Endothelial cell (in vitro differentiated cells): ENCODE results near the gene TNFAIP2. TPM values are rescaled to one million over a fixed set of nuclear protein-coding genes. Genes with fewer than 3 reads are reported as not detected.

Experiments
- DNase-seq: peaks from one replicate; pipeline ENCODE4 v3.0.0; 2021; ENCODE audit warnings: low spot score
- H3K27ac Mint-ChIP-seq: one replicate; pipeline ENCODE4 v1.8.0; 2021; ENCODE audit warnings: mixed read lengths, inconsistent platforms; ENCODE audit not compliant: unreplicated experiment
- H3K27me3 Mint-ChIP-seq: one replicate; pipeline ENCODE4 v1.8.0; 2021; ENCODE audit warnings: mild to moderate bottlenecking, moderate library complexity, mixed read lengths, inconsistent platforms; ENCODE audit not compliant: unreplicated experiment
- H3K36me3 Mint-ChIP-seq: one replicate; pipeline ENCODE4 v1.8.0; 2021; ENCODE audit warnings: mild to moderate bottlenecking, low read depth, mixed read lengths, inconsistent platforms; ENCODE audit not compliant: unreplicated experiment
- H3K4me1 Mint-ChIP-seq: one replicate; pipeline ENCODE4 v1.8.0; 2021; ENCODE audit warnings: mild to moderate bottlenecking, mixed read lengths, inconsistent platforms; ENCODE audit not compliant: unreplicated experiment
- H3K4me3 Mint-ChIP-seq: one replicate; pipeline ENCODE4 v1.8.0; 2021; ENCODE audit warnings: mild to moderate bottlenecking, mixed read lengths, inconsistent platforms; ENCODE audit not compliant: unreplicated experiment
- H3K9me3 Mint-ChIP-seq: one replicate; pipeline ENCODE4 v1.8.0; 2021; ENCODE audit warnings: mixed read lengths, inconsistent platforms; ENCODE audit not compliant: unreplicated experiment
- total RNA-seq: library from RNA; stranded (reverse); fragmentation: NEBNext Ultra II Directional; extraction: Animal tissue kit (Norgen Biotek cat#: 25700); gene quantifications from one replicate; pipeline ENCODE4 v1.2.1, GENCODE V29; 2021; ENCODE audit not compliant: unreplicated experiment
- TF ChIP-seq, protein P1 (sequence below): fragments of 200-600 bp; sonication (generic); IDR thresholded peaks from one replicate; pipeline ENCODE4 v1.5.0; 2021; ENCODE audit warnings: antibody characterized with exemption; ENCODE audit not compliant: unreplicated experiment

TNFAIP2 gene
- total RNA-seq, 1 donor from 2014 or later = 163 TPM

- peaks cover 2% of the 10 kb centered on the region for H3K27me3 Mint-ChIP-seq
- DNase-seq = no peak
- TF ChIP-seq, protein P1, sequence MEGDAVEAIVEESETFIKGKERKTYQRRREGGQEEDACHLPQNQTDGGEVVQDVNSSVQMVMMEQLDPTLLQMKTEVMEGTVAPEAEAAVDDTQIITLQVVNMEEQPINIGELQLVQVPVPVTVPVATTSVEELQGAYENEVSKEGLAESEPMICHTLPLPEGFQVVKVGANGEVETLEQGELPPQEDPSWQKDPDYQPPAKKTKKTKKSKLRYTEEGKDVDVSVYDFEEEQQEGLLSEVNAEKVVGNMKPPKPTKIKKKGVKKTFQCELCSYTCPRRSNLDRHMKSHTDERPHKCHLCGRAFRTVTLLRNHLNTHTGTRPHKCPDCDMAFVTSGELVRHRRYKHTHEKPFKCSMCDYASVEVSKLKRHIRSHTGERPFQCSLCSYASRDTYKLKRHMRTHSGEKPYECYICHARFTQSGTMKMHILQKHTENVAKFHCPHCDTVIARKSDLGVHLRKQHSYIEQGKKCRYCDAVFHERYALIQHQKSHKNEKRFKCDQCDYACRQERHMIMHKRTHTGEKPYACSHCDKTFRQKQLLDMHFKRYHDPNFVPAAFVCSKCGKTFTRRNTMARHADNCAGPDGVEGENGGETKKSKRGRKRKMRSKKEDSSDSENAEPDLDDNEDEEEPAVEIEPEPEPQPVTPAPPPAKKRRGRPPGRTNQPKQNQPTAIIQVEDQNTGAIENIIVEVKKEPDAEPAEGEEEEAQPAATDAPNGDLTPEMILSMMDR = no peak
- H3K4me1 Mint-ChIP-seq = no peaks in the 10 kb centered on the region
- H3K27ac Mint-ChIP-seq = no peak overlapping the region
- H3K9me3 Mint-ChIP-seq = no peaks in the 10 kb centered on the region
- H3K4me3 Mint-ChIP-seq = no peak overlapping the region
- H3K36me3 Mint-ChIP-seq = no peaks in the 10 kb centered on the region
These were observed 35.4 kb downstream of the TNFAIP2 start for GRCh38 chr14:103158688-103159087.

GRCh38 chr14:103160321-103161053 lies 37.2 kb downstream of the TNFAIP2 start:
- Mint-ChIP-seq H3K27ac (no peak overlapping the region), H3K9me3 (no peaks in the 10 kb centered on the region), H3K4me1 (no peaks in the 10 kb centered on the region), H3K36me3 (peaks cover 3% of the 10 kb centered on the region), H3K4me3 (no peak overlapping the region), H3K27me3 (peaks cover 2% of the 10 kb centered on the region)
- DNase-seq = no peak
- TF ChIP-seq, protein P1 = no peak

DNA sequence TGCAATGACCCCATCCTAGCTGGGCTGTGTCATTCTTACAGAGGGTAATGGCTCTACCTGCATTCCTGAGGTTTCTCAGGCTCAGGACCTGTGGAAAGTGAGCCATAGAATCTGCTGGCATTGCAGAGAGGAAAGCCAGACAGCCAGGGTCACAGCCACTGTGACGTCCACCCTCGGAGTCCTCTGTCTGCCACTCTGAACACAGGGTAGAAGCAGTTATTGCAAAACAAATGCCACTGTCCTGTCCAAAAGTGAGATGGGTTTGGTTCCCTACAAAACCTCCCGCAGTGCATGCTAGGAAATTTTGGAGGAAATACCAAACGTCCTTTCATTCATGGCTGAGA lies 37.8 kb downstream of the TNFAIP2 start:
- Mint-ChIP-seq H3K9me3 (no peaks in the 10 kb centered on the region), H3K36me3 (peaks cover 3% of the 10 kb centered on the region), H3K4me3 (no peak overlapping the region), H3K27ac (no peak overlapping the region), H3K4me1 (no peaks in the 10 kb centered on the region), H3K27me3 (peaks cover 2% of the 10 kb centered on the region)
- DNase-seq = no peak
- TF ChIP-seq, protein P1 = no peak

DNA sequence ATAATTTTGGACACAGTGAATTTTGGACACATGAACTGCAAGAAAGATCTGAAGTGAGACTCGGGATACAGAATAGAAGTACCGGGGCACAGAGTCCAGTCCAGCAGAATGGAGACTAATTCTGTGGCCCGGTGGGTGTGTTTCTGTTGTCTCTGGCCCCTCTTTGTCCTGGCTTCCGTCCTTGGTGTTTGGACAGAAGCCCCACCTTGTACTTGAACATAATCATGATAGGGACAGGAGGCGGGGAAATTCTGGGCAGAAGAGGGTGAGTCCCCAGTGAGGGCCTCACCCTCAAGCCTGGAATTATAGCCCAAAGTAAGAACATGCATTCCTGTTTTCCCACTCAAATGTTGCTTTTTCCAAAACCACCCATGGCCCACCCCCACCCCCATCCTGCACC lies 39.9 kb downstream of the TNFAIP2 start:
- TF ChIP-seq, protein P1 = no peak
- Mint-ChIP-seq H3K27ac (no peak overlapping the region), H3K36me3 (peaks cover 8% of the 10 kb centered on the region), H3K27me3 (peaks cover 2% of the 10 kb centered on the region), H3K9me3 (peaks cover 4% of the 10 kb centered on the region), H3K4me3 (no peak overlapping the region), H3K4me1 (no peaks in the 10 kb centered on the region)
- DNase-seq = no peak

DNA sequence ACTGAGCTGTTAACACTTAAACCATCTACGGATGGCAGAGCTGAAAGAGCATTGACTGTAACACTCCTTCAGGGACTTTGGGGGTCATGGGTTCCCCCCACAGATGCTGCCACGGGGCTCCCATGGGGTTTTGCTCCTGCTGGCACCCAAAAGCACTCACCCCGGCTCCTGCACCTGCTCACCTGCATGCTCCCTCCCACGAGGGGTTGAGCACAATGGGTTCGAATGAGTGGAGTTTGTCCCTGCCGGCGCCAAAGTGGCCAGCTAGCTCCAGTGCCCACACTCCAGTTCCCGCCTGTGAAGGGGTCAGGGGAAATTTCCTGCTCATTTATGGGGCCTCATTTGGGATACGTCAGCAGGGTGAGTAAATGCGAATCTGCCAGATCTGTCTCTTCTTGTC lies 40.7 kb downstream of the TNFAIP2 start:
- TF ChIP-seq, protein P1 = no peak
- no peaks in the 10 kb centered on the region for H3K4me1 Mint-ChIP-seq
- H3K27ac Mint-ChIP-seq = no peak overlapping the region
- peaks cover 2% of the 10 kb centered on the region for H3K27me3 Mint-ChIP-seq
- H3K9me3 Mint-ChIP-seq = peaks cover 4% of the 10 kb centered on the region
- peak overlapping the region; percentile 17 for H3K4me3 Mint-ChIP-seq
- H3K36me3 Mint-ChIP-seq = peaks cover 8% of the 10 kb centered on the region
- DNase-seq = no peak
